ENCODE measurements around the gene ACER3.
"Not testable (repeated sequence)": the region's sequence is repeated elsewhere in the genome, so short reads cannot be mapped to it uniquely, and the experiment has no call there.

The ACER3 gene

DNA sequence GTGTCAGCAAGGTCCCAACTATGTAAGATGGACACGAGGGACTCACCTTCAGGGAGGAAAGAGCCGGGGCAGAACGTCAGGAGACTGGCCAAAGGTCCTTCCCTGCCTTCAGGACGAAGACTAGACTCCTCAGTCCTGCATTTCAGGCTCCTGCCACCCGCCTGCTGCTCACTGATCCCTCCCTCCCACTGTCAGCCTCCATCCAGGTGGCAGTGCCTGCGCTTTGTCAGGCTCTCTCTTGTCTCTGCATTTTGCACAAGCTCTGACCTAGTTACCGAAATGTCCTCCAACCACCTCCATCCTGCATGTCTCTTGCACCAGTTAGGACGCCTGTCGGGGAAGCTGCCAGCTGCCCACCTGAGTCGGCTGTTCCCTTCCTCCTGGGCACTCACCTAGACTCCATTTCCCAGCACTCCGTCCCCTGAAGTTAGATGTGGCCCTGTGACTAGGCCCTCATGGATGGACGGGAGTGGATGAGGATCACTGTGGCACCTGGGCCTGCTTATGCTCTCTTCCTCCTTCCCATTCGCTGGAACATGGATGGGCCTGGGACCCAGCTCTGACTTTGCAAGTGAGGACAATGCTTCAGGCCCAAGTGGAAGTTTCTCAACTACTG, 181.5 kb downstream of the ACER3 start:
- no peak for DNase-seq

DNA sequence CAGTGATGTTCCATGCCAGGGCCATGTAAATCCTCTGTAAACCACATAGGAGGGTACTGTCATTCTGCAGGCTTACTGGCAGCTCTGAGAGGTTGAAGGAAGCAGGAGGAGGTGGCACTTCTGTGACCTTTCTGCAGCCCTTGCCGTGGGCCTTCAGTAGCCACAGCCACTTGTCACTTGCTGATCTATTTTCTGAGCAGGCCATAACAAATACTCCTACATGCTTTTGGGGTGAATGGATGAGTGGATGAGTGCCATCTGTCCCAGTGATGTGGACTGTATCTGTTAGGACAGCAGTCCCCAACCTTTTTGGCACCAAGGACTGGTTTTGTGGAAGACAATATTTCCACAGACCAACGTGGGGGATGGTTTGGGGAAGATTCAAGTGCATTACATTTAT, 183.6 kb downstream of the ACER3 start:
- no peak for DNase-seq

DNA sequence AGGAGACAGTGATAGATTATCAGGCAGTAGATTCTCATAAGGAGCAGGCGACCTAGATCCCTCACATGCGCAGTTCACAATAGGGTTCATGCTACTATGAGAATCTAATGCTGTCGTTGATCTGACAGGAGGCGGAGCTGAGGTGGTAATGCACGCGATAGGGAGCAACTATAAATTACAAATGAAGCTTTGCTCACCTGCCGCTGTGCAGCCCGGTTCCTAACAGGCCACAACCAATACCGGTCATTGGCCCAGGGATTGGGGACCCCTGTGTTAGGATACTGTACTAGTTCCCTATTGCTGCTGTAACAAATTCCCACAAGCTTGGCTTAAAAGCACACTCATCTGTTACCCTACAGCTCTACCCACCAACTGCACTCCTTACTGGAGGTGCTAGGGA, 184.2 kb downstream of the ACER3 start:
- DNase-seq: no peak

DNA sequence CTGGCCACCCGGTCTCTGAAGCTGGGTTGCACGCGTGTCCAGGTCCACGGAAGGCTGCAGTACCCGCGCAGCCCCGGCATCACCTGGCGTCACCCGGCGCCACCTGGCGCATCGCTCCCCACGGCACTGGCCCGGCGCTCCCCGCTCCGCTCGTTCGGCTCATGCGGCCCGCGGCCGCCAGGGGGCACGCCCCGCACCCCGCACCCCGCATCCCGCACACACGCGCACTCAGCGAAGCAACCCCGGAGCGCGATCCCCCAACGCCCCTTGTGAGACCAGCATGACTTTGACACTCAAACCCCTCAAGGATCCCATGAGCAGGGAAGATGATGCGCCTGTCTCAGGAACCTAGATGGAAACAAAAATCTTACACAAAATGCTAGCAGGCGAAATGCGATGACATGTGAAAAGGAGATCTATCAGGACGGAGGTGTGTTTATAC, 185.4 kb downstream of the ACER3 start:
- peak; percentile 78 for DNase-seq

DNA sequence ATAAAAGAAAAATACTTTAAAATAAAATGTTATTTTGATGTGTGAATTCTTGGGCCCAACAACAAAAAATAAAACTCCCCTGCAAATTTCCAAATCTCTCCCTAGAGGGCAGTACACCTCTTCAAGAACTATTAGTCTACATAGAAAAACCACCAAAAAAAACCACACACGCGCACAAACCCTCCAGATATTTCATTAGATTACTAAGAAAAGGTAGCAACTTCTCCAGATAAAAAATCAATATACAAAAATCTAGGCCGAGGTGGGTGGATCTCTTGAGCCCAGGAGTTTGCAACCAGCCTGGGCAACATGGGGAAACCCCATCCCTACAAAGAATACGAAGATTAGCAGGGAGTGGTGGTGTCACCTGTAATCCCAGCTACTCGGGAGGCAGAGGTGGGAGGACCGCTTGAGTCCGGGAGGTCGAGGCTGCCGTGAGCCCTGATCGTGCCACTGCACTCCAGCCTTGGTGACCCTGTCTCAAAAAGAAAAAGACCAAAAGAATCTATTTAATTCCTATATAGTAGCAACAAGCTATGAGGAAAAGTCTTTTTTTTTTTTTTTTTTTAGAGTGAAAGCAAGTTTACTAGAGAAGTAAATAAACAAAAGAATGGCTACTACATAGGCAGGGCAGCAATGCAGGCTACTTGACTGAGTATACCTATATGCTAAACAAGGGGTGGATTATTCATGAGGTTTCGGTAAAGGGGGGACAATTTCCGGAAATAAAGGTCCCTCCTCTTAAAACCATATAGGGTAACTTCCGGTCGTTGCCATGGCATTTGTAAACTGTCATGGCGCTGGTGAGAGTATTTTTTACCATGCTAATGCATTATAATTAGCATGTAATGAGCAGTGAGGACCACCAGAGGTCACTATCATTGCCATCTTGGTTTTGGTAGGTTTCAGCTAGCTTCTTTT, 186.5 kb downstream of the ACER3 start:
- peak; percentile 74 for DNase-seq

DNA sequence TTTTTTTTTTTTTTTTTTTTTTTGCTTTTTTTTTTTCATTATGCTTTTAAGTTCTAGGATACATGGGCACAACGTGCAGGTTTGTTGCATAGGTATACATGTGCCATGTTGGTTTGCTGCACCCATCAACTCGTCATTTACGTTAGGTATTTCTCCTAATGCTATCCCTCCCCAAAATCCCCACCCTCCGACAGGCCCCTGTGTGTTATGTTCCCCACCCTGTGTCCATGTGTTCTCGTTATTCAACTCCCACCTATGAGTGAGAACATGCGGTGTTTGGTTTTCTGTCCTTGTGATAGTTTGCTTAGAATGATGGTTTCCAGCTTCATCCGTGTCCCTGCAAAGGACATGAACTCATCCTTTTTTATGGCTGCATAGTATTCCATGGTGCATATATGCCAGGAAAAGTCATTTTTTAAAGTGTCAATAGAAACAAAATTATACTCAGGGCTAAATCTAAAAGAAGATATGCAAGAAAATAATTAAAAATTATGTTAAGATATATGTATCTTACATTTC, 187.3 kb downstream of the ACER3 start:
- not testable (repeated sequence) for DNase-seq

DNA sequence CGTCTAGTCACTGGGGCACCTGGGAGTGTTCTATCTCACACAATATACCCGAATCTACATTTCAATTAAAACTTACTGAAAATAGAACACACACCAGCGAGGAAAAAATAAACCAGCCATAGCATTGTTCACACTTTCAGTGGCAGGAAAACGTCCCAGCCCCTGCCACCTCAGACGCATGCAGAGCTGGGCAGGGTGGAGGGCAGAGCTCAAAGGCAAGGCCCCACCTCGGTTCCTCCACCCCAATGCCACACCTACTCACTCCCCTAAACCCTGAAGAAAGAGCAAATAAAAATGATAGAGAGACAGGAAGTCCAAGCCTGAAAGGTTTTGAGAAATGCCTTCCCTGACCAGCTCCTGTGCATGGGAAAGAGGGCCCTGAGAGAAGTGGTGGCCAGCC, 188.3 kb downstream of the ACER3 start:
- no peak for DNase-seq

DNA sequence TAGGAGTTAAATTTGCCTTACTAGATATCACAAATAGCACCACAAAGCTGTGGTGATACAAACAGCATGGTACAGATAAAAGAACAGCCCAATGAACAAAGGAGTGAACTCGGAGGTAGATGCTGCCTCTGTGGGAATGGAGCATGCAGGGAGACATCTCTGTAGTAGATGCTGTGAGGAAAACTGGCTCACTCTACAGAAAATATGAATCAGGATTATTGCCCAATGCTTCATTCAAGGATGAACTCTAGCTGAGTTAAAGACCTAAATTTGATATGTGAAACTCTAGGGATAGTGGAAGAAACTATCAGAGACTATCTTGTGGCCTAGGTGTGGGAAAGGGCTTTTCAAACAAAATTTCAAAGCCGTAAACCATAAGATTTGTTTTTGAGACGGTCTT, 190.8 kb downstream of the ACER3 start:
- DNase-seq: no peak

DNA sequence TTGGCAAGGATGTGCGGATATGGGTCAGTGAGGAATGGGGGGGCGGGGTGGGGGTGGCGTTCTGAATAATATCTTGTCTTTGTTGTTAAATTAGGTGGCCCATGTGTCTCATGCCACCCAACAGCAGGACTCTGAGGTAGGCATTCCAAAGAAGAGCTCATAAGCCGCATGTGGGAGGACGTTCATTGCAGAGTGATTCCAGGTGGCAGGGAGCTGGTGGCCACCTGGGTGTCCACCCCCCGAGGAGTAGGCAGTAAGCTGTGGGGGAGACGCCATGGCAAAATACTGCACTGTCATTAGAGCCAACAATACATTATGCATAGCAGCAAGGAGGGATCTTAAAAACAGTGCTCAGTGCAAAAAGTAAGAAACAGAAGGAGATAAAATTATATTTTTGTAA, 191.8 kb downstream of the ACER3 start:
- no peak for DNase-seq

DNA sequence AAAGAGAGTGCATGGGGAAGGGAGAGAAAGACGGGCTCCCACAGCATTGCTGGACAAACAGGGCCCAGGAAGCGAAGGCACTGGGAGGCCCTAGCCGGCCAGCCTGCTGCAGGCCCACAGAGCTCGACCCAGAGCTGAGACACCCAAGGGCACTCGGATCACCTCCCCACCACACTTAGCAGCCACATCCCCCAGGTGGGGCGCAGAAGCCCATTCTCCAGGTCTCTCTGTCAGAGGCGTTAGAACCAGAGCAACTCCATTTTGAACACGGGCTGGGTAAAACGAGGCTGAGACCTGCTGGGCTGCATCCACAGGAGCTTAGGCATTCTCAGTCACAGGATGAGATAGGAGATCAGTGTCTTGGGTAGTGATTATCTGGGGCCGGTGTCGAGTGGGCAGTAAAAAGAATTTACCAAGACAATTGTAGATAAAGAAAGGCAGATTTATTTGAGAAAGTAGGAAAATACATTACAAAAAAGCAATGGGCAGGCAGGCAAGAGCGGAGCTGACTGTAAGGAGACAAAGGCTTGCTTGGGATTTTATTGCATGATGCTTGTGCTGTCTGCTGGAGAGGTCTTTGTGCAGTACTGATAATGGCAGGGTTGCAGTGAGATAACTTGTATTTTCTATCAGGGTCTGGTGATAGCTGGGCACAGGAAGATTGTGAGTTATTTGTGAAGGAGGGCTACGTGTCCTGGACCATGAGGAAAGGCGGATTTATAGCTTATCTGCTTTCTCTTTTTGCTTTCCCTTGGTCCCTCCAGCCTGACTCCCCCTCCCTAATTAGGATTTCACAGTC, 192.7 kb downstream of the ACER3 start:
- no peak for DNase-seq

DNA sequence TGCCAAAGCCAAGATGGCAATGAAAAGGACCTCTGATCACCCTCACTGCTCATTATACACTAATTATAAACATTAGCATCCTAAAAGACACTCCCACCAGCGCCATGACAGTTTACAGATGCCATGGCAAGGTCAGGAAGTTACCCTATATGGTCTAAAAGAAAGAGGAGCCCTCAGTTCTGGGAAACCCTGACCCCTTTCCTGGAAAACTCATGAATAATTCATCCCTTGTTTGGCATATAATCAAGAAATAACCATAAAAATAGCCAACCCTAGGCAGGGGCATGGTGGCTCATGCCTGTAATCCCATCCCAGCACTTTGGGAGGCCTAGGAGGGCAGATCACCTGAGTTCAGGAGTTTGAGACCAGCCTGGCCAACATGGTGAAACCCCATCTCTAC, 193.4 kb downstream of the ACER3 start:
- no peak for DNase-seq

DNA sequence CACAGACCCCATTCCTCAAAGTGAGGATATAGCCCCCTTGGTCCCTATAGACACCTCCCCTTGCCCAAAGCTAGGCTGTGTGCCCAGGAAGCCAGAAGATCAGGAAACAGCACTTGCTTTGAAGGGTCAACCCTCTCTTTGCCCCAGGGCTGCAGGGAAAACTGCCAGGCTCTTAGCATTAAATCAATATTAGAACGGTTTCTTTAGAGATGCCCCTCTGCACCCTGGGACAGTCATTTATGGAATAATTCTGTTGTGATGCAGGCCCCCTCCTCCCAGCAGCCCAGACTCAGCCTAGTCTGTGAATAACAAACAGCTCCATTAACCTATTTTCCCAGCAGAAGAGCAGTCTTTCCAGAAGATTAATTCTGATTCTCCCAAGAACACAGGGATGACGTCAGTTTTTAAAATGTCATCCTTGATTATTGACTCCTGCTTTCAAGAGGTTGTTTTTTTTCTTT, 194.4 kb downstream of the ACER3 start:
- DNase-seq: no peak

DNA sequence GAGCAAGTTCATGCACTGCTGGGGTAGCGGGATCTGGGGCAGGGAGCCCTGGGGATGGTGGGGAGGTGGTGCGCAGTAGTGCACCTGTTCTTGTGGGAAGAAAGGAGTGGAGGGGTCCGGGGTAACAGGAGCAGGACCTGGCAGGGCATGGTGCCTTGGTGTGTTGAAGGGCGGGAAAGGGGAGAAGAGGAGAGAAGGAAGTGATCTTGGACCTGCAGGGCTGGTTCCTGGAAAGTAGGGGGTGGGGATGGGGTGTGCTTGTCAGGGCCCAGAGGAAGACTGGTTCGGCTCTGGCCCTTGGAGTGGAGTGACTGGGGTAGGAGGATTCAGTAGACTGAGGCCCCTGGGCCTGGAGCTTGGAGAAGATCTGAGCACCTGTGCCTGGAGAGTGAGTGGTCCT, 195.2 kb downstream of the ACER3 start:
- DNase-seq: no peak

DNA sequence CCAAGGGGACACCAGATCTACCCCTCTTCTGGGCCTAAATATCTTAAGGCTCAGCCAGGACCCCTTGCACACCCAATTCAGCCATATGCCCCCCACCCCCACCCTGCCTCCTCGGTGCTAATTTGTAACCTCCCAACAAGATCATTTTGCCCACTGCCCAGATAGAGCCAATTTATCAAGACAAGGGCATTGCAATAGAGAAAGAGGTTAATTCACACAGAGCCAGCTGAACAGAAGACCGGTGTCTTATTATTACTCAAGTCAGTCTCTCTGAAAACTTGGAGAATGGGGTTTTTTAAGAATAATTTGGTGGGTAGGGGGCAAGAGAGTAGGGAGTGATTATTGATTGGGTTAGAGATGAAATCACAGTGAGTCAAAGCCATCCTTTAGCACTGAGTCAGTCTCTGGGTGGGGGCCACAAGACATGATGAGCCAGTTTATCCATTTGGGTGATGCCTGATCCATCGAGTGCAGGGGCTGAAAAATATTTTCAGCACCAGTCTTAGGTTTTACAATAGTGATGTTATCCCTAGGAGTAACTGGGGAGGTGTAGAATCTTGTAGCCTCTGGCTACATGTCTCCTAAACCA, 196.2 kb downstream of the ACER3 start:
- no peak for DNase-seq

DNA sequence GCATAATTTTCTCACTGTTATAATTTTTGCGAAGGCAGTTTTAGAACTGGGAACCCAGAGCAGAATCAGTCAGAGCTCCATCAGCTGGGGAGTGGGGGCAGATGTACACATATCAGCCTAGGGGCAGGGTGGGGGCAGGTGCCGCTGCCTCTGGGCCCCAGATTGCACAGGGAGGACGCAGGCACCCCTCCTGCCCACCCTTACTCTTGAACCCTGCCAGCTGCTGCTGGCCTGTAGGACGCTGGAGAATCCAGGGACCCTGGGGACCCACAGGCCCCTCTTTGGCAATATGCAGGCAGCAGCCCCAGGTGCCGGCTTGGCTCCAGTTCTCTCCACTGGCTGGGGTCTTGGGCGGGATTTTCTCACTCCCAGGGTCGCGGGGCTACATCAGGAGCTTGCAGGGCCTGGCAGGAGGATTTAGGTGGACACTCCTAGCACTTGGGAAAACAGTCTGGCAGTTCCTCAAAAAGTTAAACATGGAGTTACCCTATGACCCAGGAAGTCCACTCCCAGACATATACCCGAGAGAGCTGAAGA, 197.3 kb downstream of the ACER3 start:
- DNase-seq: no peak

DNA sequence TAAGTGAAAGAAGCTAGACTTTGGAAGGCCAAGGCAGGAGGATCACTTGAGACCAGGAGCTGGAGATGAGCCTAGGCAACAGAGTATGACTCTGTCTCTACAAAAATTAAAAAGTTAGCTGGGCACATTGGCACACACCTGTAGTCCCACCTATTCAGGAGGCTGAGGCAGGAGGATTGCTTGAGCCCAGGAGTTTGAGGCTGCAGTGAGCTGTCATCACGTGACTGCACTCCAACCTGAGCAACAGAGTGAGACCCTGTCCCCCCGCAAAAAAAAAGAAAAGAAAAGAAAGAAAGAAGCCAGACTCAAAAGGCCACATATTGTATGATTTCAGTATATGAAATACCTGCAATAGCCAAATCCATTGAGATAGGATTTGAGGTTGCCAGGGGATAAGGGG, 198.2 kb downstream of the ACER3 start:
- no peak for DNase-seq

DNA sequence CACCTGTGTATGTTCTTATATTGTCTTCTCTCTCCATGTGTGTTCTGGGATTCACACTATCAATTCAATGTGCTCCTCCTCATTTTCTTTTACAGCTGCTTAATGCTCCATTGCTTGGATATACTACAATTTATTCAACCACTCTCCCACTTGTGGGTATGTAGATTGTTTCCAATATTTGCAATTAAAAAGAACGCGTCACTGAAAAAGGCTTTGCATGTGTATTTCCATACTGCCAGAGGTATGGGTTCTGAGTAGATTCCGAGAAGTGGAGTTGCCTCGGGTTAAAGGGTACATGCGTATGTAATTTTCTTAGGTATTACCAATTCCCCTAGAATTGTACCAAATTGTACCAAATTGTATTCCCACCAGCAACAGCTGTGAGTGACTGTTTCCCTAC, 199.1 kb downstream of the ACER3 start:
- no peak for DNase-seq

DNA sequence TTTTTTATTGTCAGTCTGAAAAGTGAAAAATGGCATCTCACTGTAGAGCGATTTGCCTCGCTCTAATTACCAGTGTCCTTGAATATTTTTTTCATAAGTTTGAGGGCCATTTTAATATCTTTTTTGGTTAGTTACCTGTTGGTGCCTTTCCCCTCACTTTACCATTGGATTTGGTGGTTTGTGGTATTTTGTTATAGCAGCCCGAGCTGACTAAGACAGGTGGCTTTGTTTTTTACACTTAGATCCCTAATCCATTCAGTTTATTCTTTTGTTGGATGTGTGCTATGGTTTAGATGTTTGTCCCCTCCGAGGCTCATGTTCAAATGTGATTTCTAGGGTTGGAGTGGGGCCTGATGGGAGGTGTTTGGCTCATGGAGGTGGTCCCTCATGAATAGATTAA, 199.5 kb downstream of the ACER3 start:
- no peak for DNase-seq

DNA sequence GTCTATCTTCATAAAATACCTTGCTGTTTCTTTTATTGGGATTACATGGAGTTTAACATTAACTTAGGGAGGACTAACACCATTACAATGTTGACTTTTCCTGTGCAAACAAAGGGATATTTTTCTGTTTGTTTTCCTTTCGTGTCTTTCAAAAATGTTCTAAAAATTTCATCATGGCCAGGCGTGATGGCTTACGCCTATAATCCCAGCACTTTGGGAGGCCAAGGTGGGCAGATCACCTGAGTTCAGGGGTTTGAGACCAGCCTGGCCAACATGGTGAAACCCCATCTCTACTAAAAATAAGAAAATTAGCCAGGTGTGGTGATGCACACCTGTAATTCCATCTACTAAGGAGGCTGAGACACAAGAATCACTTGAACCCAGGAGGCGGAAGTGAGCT, 200.5 kb downstream of the ACER3 start:
- DNase-seq: not testable (repeated sequence)

DNA sequence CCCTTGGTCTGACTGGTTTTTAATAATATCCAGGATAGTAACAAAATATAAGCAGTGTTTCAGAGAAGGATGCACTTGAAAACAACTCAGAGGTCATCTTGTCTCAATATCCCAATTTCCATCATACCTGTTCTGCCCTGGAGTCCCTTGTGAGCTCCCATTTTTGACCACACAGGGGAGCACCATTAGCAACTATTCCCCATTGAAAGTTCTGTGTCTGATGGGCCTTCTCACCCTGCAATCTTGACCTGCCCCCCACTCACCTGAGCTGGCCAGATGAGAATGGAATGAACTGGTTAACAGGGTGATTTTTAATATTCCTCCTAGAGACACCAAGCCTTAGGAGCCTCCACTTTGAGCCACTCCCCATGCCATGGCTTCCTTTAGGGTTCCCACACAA, 202.2 kb downstream of the ACER3 start:
- DNase-seq: no peak

DNA sequence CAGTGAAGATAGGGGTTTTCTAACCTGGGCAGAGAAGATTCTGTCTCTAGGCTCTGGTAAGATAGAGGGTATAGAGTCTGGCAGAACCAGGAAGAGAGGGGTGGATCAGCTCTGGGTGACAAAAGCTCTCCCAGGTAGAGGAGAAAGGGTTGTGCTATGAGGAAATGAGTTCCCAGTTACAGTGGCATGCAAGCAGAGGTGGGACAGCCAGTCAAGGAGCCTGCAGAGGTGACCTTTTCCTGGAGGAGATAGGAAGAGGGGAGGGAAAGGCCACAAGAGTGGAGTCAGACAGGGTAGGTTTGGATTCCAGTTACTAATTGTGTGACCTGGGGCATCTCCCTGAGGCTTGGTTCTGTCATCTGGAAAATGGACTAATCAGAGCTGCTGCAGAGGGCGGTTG, 202.7 kb downstream of the ACER3 start:
- DNase-seq: no peak

DNA sequence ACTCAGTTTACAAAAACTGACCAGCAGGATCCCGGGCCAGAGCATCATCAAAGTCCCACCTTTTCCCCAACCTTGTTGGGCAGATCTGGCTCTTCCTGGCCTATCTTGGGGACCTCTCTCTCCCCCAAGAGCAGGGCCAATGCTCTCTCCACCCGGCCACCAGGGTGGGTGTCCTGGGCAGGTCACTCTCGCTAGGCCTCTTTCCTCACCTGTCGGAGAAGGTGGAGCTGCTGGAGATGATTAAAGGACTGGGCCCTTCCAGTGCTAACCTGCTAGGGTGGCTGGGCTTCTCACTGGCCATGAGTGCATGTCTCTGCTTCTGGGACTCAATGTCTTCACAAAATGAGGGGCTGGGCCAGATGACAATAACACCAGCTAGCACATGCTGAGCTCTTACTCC, 203.1 kb downstream of the ACER3 start:
- DNase-seq: no peak
